HUES6 (cell line): Measurements from ENCODE around the gene SPTLC3.

ENCODE experiments used
- H3K27ac ChIP-seq: 2 replicates; pipeline ENCODE4 v1.7.0; 2013; ENCODE audit warnings: low read depth, mild to moderate bottlenecking, low read length, inconsistent platforms
- H3K27me3 ChIP-seq: 2 replicates; pipeline ENCODE4 v1.6.1; 2013; ENCODE audit warnings: low read length; ENCODE audit not compliant: control insufficient read depth, insufficient read depth
- H3K36me3 ChIP-seq: 2 replicates; pipeline ENCODE4 v1.6.1; 2013; ENCODE audit warnings: low read length; ENCODE audit not compliant: control insufficient read depth, insufficient read depth
- H3K4me1 ChIP-seq: 2 replicates; pipeline ENCODE4 v1.6.1; 2013; ENCODE audit warnings: low read length; ENCODE audit not compliant: control insufficient read depth, insufficient read depth
- H3K4me3 ChIP-seq: 2 replicates; pipeline ENCODE4 v1.5.1; 2013; ENCODE audit warnings: low read depth, low read length
- H3K9ac ChIP-seq: one replicate; pipeline ENCODE4 v1.6.1; 2013; ENCODE audit warnings: mild to moderate bottlenecking, low read length
- H3K9me3 ChIP-seq: 2 replicates; pipeline ENCODE4 v1.6.1; 2013; ENCODE audit warnings: low read depth, low read length; ENCODE audit not compliant: control insufficient read depth, insufficient read depth

SPTLC3 gene

GRCh38 chr20:13034115-13034514, 25.3 kb downstream of the SPTLC3 start:
- H3K27me3 ChIP-seq = no peaks in the 10 kb centered on the region
- no peaks in the 10 kb centered on the region for H3K9me3 ChIP-seq
- H3K27ac ChIP-seq = no peak overlapping the region
- H3K4me3 ChIP-seq = no peak overlapping the region
- H3K9ac ChIP-seq = no peak overlapping the region
- H3K36me3 ChIP-seq = no peaks in the 10 kb centered on the region
- peaks cover 17% of the 10 kb centered on the region for H3K4me1 ChIP-seq

DNA sequence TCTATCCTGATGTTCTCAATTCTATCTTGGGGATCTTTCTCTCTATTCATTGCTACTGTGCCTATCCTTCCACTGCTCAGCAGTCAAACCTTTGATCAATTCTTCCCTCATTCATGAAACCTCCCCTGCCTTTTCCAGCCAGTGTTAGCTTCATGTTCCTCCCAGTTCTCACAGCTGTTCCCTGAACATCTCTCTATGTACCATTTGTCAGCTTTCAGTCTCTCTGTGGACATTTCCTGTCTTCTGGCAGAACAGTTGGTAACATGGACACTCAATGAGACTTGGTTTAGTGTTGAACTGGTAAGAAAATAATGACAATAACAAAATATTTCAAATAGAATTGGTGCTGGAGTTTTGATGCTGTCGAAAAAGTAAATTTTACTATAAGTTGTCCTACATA, 26.2 kb downstream of the SPTLC3 start:
- H3K4me1 ChIP-seq = peaks cover 11% of the 10 kb centered on the region
- no peak overlapping the region for H3K27ac ChIP-seq
- no peak overlapping the region for H3K4me3 ChIP-seq
- H3K36me3 ChIP-seq = no peaks in the 10 kb centered on the region
- no peak overlapping the region for H3K9ac ChIP-seq
- no peaks in the 10 kb centered on the region for H3K9me3 ChIP-seq
- H3K27me3 ChIP-seq = no peaks in the 10 kb centered on the region

- H3K4me1 ChIP-seq = peaks cover 4% of the 10 kb centered on the region
- no peak overlapping the region for H3K27ac ChIP-seq
- H3K4me3 ChIP-seq = no peak overlapping the region
- no peaks in the 10 kb centered on the region for H3K27me3 ChIP-seq
- no peaks in the 10 kb centered on the region for H3K9me3 ChIP-seq
- no peaks in the 10 kb centered on the region for H3K36me3 ChIP-seq
- no peak overlapping the region for H3K9ac ChIP-seq
Observed at GRCh38 chr20:13035399-13036152, 26.8 kb downstream of the SPTLC3 start.

DNA sequence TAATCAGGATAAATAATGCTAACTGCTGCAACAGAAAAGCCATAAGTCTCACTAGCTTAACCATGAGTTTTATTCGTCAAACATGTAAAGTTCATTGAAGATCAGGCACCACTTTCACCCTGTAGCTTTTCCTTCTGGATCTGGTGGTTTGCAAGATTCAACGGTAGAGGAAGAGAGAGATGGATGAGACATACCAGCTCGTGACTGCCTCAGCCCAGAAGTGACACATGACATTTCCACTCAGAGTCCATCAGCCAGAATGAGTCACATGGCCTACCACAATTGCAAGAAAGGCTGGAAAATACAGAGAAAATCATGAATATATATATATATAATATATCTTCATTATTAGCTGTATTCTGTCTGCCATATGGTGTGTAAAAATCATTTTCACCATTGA, 29.0 kb downstream of the SPTLC3 start:
- Histone ChIP-seq H3K4me3 (no peak overlapping the region), H3K27me3 (no peaks in the 10 kb centered on the region), H3K9me3 (no peaks in the 10 kb centered on the region), H3K27ac (no peak overlapping the region), H3K4me1 (no peaks in the 10 kb centered on the region), H3K36me3 (no peaks in the 10 kb centered on the region), H3K9ac (no peak overlapping the region)

- Histone ChIP-seq H3K4me3 (no peak overlapping the region), H3K9me3 (no peaks in the 10 kb centered on the region), H3K27ac (no peak overlapping the region), H3K9ac (no peak overlapping the region), H3K4me1 (no peaks in the 10 kb centered on the region), H3K36me3 (no peaks in the 10 kb centered on the region), H3K27me3 (no peaks in the 10 kb centered on the region)
Observed at GRCh38 chr20:13041574-13042457, 33.0 kb downstream of the SPTLC3 start.

DNA sequence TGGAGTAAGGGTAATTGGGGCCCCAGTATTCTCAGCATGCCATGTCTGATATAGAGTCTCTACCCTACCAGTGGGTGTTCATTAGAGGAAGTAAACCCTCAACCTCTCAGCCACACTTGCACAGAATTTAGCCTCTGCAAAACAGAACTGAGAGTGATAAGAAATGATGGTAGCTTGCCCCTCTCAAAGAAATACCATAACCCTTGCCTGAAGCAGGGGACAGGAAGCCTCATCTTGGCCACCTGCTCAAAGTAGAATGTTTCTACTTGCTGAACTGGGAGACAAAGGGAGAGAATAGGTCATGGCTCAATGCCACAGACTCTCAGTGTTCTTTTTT, 33.7 kb downstream of the SPTLC3 start:
- H3K9ac ChIP-seq = no peak overlapping the region
- H3K4me1 ChIP-seq = no peaks in the 10 kb centered on the region
- no peaks in the 10 kb centered on the region for H3K36me3 ChIP-seq
- H3K27me3 ChIP-seq = no peaks in the 10 kb centered on the region
- H3K9me3 ChIP-seq = no peaks in the 10 kb centered on the region
- no peak overlapping the region for H3K4me3 ChIP-seq
- no peak overlapping the region for H3K27ac ChIP-seq

DNA sequence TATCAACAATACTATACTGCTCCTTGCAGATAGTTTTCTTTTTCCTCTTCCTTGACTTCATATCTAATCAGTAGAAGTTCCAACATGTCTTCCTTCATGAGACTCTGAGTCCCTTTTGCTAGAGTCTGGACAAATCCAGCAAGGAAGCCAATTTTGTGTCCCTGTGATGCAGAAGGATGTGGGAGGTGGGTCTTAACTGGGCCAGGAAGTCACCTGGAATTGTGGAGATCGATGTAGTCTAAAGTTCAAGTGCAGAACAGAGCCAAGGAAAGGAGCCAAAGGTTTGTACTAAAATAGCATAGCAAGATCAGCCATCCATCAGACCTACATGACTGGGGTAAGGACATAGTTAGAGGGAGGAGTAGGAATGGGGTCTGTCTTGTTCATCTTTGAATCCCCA, 37.6 kb downstream of the SPTLC3 start:
- H3K9me3 ChIP-seq = no peaks in the 10 kb centered on the region
- H3K9ac ChIP-seq = no peak overlapping the region
- no peaks in the 10 kb centered on the region for H3K4me1 ChIP-seq
- no peak overlapping the region for H3K4me3 ChIP-seq
- H3K27ac ChIP-seq = no peak overlapping the region
- H3K36me3 ChIP-seq = no peaks in the 10 kb centered on the region
- H3K27me3 ChIP-seq = no peaks in the 10 kb centered on the region

DNA sequence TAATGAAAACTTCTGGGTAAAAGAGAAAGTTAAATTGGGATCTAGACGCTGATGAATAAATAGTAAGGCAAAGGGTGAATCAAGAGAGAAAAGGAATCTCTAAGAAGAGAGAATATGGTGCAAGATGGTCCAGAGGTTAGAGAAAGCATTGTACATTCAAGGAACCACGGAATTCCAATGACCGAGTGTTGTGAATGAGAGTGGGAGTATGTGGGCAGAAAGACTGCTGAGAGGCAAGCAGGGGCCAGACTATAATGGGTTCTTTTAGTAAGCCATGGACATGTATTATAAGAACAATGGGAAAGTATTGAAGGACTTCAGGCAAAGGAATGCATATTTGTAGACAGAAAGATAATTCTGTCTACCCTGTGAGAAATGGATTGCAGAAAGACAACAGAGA, 45.2 kb downstream of the SPTLC3 start:
- Histone ChIP-seq H3K9me3 (no peaks in the 10 kb centered on the region), H3K4me1 (peaks cover 10% of the 10 kb centered on the region), H3K9ac (no peak overlapping the region), H3K27ac (no peak overlapping the region), H3K4me3 (no peak overlapping the region), H3K36me3 (no peaks in the 10 kb centered on the region), H3K27me3 (no peaks in the 10 kb centered on the region; the same call in 1 of the 2 replicates)

- Histone ChIP-seq H3K4me3 (no peak overlapping the region), H3K36me3 (no peaks in the 10 kb centered on the region), H3K27me3 (no peaks in the 10 kb centered on the region; the same call in 1 of the 2 replicates), H3K9ac (no peak overlapping the region), H3K9me3 (no peaks in the 10 kb centered on the region), H3K27ac (no peak overlapping the region), H3K4me1 (peaks cover 26% of the 10 kb centered on the region)
Observed at GRCh38 chr20:13058666-13059389, 50.1 kb downstream of the SPTLC3 start.

DNA sequence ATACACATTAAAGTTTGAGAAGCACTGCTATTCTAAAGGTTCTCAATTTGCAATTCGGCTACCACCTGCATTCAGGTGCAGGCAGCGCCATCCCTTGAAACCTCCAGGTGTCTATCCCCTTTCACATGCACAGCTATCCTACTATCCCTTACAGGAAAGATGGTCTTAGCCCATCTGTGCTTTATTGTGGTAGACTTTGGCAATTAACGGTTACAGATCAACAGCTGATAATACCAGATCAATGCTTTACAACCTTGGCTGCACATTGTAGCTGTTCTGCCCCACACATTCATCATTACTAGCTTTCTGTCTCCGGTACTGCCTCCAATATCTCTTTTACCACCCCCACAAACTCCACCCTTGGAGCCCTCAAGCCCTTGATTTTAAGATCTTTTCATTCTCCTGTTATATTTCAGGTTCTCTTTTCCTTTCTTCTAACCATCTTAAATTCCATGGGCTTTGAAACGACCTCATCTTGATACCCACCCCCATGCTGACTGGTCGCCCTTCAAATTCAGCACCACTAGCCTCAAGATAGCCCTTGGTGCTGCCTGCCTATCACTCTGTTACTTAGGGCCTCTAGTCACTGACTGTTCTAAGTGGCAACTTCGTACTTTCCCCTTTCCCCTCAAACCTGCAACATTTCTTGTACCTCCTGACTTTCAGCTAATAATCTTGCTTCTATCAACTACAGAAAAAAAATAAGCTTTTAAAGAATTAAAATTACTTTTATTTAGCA, 50.8 kb downstream of the SPTLC3 start:
- Histone ChIP-seq H3K4me1 (peaks cover 26% of the 10 kb centered on the region), H3K27ac (no peak overlapping the region), H3K36me3 (no peaks in the 10 kb centered on the region), H3K4me3 (no peak overlapping the region), H3K27me3 (no peaks in the 10 kb centered on the region; the same call in 1 of the 2 replicates), H3K9me3 (no peaks in the 10 kb centered on the region), H3K9ac (no peak overlapping the region)
